GM12892 (cell line): ENCODE results near the gene AKAP13.

Experiments
- POLR2A ChIP-seq: IDR thresholded peaks from 2 replicates; pipeline ENCODE4 v1.6.1; 2011; ENCODE audit warnings: low read depth, low read length, control low read depth
- POLR2AphosphoS5 ChIP-seq: IDR thresholded peaks from 2 replicates; pipeline ENCODE4 v1.6.1; 2011; ENCODE audit warnings: low read depth, low read length, control low read depth
- TAF1 ChIP-seq: IDR thresholded peaks from 2 replicates; pipeline ENCODE4 v1.6.1; 2011; ENCODE audit warnings: low read depth, mild to moderate bottlenecking, control low read depth, low read length, borderline replicate concordance

DNA sequence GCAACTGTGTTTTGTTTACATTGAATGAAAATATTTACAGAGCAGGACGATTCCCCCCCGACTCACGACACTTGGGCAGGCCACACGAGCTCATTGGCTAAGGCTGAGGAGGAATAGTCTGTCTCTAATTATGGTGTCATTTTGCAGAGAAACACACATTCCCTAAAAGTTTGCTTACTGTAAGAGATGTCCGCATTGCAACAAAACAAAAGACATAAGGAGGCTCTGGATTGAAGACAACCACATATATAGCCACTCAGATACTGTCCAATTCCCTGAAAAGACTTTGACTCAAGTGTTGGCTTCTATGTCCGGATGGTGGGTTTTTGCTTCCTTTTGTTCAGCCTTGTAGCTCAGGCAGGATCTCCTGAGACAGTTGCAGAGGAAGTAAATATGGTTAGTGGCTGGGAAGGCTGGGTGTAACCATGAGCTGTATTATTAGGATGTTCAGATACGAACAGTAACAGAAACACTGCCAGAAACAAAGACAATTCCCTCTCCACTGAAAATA, 243.9 kb downstream of the AKAP13 start:
- TF ChIP-seq POLR2A (no peak), POLR2AphosphoS5 (no peak), TAF1 (no peak)
